HG02981 (cell line): ENCODE measurements around the gene NRM.
"Not testable (repeated sequence)": the region's sequence is repeated elsewhere in the genome, so short reads cannot be mapped to it uniquely, and the experiment has no call there.

ENCODE experiments used
- ATAC-seq: cut with Tn5 transposase; IDR thresholded peaks from one replicate; pipeline ENCODE4 v1.9.1; 2021; ENCODE audit warnings: mild to moderate bottlenecking, moderate library complexity; ENCODE audit not compliant: unreplicated experiment

The NRM gene

GRCh38 chr6:30672445-30673253, 18.1 kb downstream of the NRM start, which contains the start of gene DHX16:
Gene DHX16, minus strand, starts transcription at chr6:30673006. Its CDS starts 165 bp downstream, at chr6:30672841.
- ATAC-seq, result peak; percentile 69

- ATAC-seq, result no peak
These were observed 19.8 kb downstream of the NRM start for GRCh38 chr6:30670760-30671527.

GRCh38 chr6:30666300-30666699, 24.5 kb downstream of the NRM start:
- ATAC-seq, result not testable (repeated sequence)

- no peak for ATAC-seq
These were observed 25.6 kb downstream of the NRM start for GRCh38 chr6:30664994-30665767.

- not testable (repeated sequence) for ATAC-seq
These were observed 32.9 kb downstream of the NRM start for GRCh38 chr6:30657922-30658321.

- no peak for ATAC-seq
These were observed 33.3 kb downstream of the NRM start for GRCh38 chr6:30657454-30657853.

- no peak for ATAC-seq
These were observed 34.3 kb downstream of the NRM start for GRCh38 chr6:30656513-30656912.

- ATAC-seq, result no peak
These were observed 35.1 kb downstream of the NRM start for GRCh38 chr6:30655743-30656094.

GRCh38 chr6:30654798-30655742, 35.7 kb downstream of the NRM start:
- no peak for ATAC-seq

GRCh38 chr6:30651143-30651542, 39.6 kb downstream of the NRM start:
- ATAC-seq, result no peak

GRCh38 chr6:30647242-30648116, 43.3 kb downstream of the NRM start:
- peak; percentile 65 for ATAC-seq

- peak; percentile 57 for ATAC-seq
These were observed 44.1 kb downstream of the NRM start, which contains the start of gene C6orf136 for GRCh38 chr6:30646450-30647241. Gene C6orf136, plus strand, starts transcription at chr6:30647133. Its CDS starts 99 bp downstream, at chr6:30647232.

GRCh38 chr6:30645989-30646388, 44.8 kb downstream of the NRM start:
- no peak for ATAC-seq

- ATAC-seq, result no peak
These were observed 46.0 kb downstream of the NRM start for GRCh38 chr6:30644769-30645168.

GRCh38 chr6:30643656-30644055, 47.1 kb downstream of the NRM start:
- ATAC-seq, result no peak

GRCh38 chr6:30641048-30641447, 49.7 kb downstream of the NRM start:
- ATAC-seq, result no peak

GRCh38 chr6:30640481-30640880, 50.3 kb downstream of the NRM start:
- no peak for ATAC-seq
